ENCODE measurements around the gene COL11A2.

COL11A2 gene

GRCh38 chr6:33203443-33204164, 11.3 kb upstream of the COL11A2 start (continued):
- TF ChIP-seq, protein P1, sequence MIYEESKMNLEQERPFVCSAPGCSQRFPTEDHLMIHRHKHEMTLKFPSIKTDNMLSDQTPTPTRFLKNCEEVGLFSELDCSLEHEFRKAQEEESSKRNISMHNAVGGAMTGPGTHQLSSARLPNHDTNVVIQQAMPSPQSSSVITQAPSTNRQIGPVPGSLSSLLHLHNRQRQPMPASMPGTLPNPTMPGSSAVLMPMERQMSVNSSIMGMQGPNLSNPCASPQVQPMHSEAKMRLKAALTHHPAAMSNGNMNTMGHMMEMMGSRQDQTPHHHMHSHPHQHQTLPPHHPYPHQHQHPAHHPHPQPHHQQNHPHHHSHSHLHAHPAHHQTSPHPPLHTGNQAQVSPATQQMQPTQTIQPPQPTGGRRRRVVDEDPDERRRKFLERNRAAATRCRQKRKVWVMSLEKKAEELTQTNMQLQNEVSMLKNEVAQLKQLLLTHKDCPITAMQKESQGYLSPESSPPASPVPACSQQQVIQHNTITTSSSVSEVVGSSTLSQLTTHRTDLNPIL (CRISPR knock-in tag; IDR thresholded peaks at IDR 0.05; ENCODE audit: low read depth) = no peak
- TF ChIP-seq RARB (CRISPR knock-in tag; IDR thresholded peaks at IDR 0.05) (no peak), TSHZ2 (CRISPR knock-in tag; IDR thresholded peaks at IDR 0.05) (no peak)

DNA sequence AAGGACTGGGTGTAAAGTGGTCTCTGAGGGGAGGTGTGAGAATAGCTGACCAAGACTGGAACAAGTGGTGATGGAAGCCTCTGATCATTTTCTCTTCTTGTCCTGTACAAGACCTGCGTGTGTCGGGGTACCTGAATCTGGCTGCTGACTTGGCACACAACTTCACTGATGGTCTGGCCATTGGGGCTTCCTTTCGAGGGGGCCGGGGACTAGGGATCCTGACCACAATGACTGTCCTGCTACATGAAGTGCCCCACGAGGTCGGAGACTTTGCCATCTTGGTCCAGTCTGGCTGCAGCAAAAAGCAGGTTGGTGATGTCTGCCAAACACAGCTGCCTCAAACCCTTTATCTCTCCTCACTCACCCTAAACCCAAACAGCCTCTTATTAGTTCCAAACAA, 10.5 kb upstream of the COL11A2 start:
- TF ChIP-seq TOX (CRISPR knock-in tag; IDR thresholded peaks at IDR 0.05; ENCODE audit: borderline replicate concordance) = no peak
- no peak for TF ChIP-seq ZNF70 (CRISPR knock-in tag; IDR thresholded peaks at IDR 0.05)
- TF ChIP-seq, protein P1 (CRISPR knock-in tag; IDR thresholded peaks at IDR 0.05; ENCODE audit: low read depth) = no peak
- TF ChIP-seq TSHZ2 (CRISPR knock-in tag; IDR thresholded peaks at IDR 0.05) = no peak
- no peak for TF ChIP-seq ZNF565 (CRISPR knock-in tag; conservative IDR thresholded peaks at IDR 0.05; ENCODE audit: low read depth)

DNA sequence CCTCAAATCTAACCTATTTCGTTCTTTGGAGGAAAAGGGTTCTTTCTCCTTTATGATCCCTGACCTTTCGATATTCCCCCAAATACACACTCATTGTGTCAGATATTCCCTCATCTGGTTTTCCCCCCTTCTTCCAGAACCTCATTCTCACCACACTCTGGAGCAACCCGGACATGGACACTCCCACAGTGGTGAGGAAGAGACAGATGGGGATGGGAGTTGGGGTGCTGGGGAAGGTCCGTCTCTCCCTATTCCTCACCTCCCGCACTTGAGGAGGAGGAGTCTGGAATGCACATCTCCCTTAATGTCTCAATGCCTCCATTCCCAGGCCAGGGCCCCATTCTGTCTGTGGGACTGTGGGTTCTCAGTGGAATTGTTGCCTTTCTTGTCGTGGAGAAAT, 9.7 kb upstream of the COL11A2 start:
- ATAC-seq = no peak
- TF ChIP-seq, protein P1 (CRISPR knock-in tag; IDR thresholded peaks at IDR 0.05; ENCODE audit: low read depth) = no peak
- no peak for TF ChIP-seq ESRRG (CRISPR knock-in tag; IDR thresholded peaks at IDR 0.05)
- TF ChIP-seq ZFP3 (CRISPR knock-in tag; IDR thresholded peaks at IDR 0.05) = no peak
- no peak for TF ChIP-seq BACH2 (CRISPR knock-in tag; IDR thresholded peaks at IDR 0.05; ENCODE audit: borderline replicate concordance)
- no peak for TF ChIP-seq ZC3H10 (CRISPR knock-in tag; IDR thresholded peaks at IDR 0.05)
- no peak for TF ChIP-seq TCF4 (CRISPR knock-in tag; IDR thresholded peaks at IDR 0.05; ENCODE audit: borderline replicate concordance)
- no peak for TF ChIP-seq RARB (CRISPR knock-in tag; IDR thresholded peaks at IDR 0.05)
- TF ChIP-seq ISL1 (CRISPR knock-in tag; IDR thresholded peaks at IDR 0.05) = no peak
- TF ChIP-seq GLIS3 (CRISPR knock-in tag; IDR thresholded peaks at IDR 0.05) = no peak

More for the DNA sequence above, 10.5 kb upstream of the COL11A2 start:
- ATAC-seq = no peak

DNA sequence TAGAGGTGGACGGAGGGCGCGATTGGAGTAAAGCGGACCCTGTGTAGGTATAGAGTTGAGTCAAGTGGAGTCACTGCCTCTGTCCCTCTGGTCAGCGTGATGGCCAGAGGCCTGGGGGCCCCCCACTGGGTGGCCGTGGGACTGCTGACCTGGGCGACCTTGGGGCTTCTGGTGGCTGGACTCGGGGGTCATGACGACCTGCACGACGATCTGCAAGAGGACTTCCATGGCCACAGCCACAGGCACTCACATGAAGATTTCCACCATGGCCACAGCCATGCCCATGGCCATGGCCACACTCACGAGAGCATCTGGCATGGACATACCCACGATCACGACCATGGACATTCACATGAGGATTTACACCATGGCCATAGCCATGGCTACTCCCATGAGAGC, 8.9 kb upstream of the COL11A2 start:
- ATAC-seq = no peak
- 0 out of 2 replicates have a peak, but pooled peaks have one; percentile 44 for TF ChIP-seq PATZ1 (CRISPR knock-in tag; IDR thresholded peaks at IDR 0.05; ENCODE audit: borderline replicate concordance)
- TF ChIP-seq TOX (CRISPR knock-in tag; IDR thresholded peaks at IDR 0.05; ENCODE audit: borderline replicate concordance) = no peak

Data from SK-N-SH treated with all-trans-retinoic acid at 6 μM for 48 hours (cell line).